Muscle of leg (tissue), 11 donors: ENCODE measurements around the gene FOXA2. TPM values are rescaled to one million over a fixed set of nuclear protein-coding genes. Genes with fewer than 3 reads are reported as not detected.

Source experiments
- DNase-seq: peaks from one replicate; pipeline ENCODE4 v3.0.0; 2013
- H3K27ac ChIP-seq: one replicate; pipeline ENCODE4 v1.5.1; 2013; ENCODE audit warnings: mild to moderate bottlenecking, low read length, control low read depth
- H3K27me3 ChIP-seq: one replicate; pipeline ENCODE4 v1.6.1; 2013; ENCODE audit warnings: low read length; ENCODE audit not compliant: control insufficient read depth, insufficient read depth
- H3K36me3 ChIP-seq: one replicate; pipeline ENCODE4 v1.6.1; 2013; ENCODE audit warnings: low read length; ENCODE audit not compliant: control insufficient read depth, insufficient read depth
- H3K4me1 ChIP-seq: one replicate; pipeline ENCODE4 v1.6.1; 2013; ENCODE audit warnings: low read length; ENCODE audit not compliant: control insufficient read depth, insufficient read depth
- H3K4me3 ChIP-seq: one replicate; pipeline ENCODE4 v1.5.1; 2013; ENCODE audit warnings: low read length, control low read depth
- H3K9me3 ChIP-seq: replicated peaks from 2 replicates; pipeline ENCODE4 v1.6.1; 2013; ENCODE audit warnings: low read depth, low read length; ENCODE audit not compliant: control insufficient read depth
- WGBS: methylation state at CpG from one replicate; pipeline ENCODE4 v1.1.5; 2013; ENCODE audit warnings: missing lambda C conversion rate; ENCODE audit not compliant: insufficient coverage; 5-methylcytosine and 5-hydroxymethylcytosine counted together
- polyA plus RNA-seq, 8 donors: library from polyadenylated mRNA; unstranded; fragments of 120-200 nt; gene quantifications; one replicate each; pipeline versions ENCODE4 v1.2.1 to v1.2.3, GENCODE V29; 2013; ENCODE audit warnings: inconsistent platforms in 1 of 8, low replicate concordance in 1 of 8; ENCODE audit not compliant: insufficient read length in 8 of 8, insufficient read depth in 1 of 8
- total RNA-seq: library from RNA; stranded (reverse); fragments of 120-200 nt; gene quantifications from one replicate; pipeline ENCODE4 v1.2.4, GENCODE V29; 2013

Gene FOXA2
- total and polyA plus RNA-seq, 9 donors, result 0.05 to 0.91 (median 0.11) TPM; not detected in 5

DNA sequence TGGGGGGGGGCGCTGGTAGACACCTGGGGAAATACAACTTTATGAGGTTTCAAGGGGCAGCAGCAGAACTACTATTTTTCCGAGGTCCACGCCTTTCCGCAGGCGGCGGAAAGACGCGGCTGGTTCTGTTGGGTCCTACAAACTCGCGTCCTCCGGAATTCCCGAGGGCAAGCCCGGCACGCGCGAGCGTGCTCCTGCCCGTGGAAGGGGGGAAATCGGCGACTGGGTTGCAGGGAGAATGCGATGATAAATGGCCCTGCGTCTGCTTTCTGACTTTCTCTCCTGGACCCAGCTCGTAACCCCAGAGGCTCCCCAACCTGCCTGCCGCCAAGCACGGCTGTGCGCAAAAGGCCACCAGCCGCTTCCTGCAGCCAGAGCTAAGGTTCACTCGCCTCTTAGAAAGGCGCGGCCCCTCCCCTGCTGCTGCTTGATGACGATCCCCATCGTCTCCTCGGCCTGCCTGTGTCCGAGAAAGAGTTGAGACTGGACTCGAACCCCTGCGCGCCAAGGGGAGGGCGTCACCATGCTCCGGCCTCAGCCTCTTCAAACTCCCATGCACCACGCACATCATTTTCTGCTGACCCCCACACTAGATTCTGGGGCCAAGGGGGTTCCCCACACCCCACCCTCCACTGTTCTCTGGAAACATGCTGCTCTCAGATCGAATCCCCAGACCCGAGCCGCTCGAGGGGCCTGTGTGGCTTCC is 6.7 kb downstream of the FOXA2 start:
- Histone ChIP-seq H3K4me3 (no peak overlapping the region), H3K36me3 (no peaks in the 10 kb centered on the region), H3K4me1 (peaks cover 4% of the 10 kb centered on the region), H3K27ac (no peak overlapping the region), H3K27me3 (peaks cover 90% of the 10 kb centered on the region), H3K9me3 (no peaks in the 10 kb centered on the region)
- WGBS, result under 1% methylated on average over 37 of the region's 44 CpGs
- no peak for DNase-seq

DNA sequence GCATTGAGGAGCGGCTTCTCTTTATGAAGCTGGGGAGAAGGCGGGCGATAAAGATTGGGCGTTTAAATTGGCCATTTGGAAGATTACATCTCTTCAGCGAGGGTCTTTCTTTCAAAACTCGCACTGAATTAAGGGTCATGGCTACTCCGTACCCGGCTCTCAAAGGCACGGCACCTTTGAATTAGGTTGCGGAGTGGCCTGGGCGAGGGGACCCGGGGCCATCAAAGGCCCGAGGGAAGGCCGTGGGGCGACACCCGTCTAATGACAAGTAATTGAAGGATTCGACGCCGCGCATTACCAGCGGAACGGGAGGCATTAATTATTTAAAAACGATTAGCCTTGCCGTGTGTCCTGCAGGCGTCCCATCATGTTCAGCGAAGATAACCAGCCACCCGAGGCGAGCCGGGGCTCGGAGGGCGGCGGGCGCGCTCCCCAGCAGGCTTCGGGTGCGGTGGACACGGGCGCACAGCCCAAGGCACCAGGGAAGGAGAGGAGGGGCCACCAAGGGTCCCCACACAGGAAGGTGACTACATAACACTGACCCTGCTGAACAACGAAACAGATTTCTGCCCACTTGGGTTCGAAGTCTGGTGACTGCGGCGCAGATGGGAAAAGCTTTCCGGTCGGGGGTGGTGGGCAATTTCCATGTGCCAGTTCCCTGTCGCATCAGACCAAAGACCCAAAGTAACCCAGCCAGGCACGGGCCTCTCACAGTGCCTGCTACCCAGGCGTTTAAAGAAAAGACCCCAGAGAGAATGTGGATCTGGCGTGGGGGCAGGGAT is 7.4 kb downstream of the FOXA2 start:
- no peak overlapping the region for H3K4me3 ChIP-seq
- no peak for DNase-seq

GRCh38 chr20:22576273-22576672 is 8.1 kb downstream of the FOXA2 start:
- peaks cover 91% of the 10 kb centered on the region for H3K27me3 ChIP-seq
- H3K9me3 ChIP-seq, result no peaks in the 10 kb centered on the region
- WGBS, result 2% methylated on average over 9 of the region's 12 CpGs
- H3K36me3 ChIP-seq, result no peaks in the 10 kb centered on the region
- H3K27ac ChIP-seq, result no peak overlapping the region
- no peak overlapping the region for H3K4me3 ChIP-seq
- no peak for DNase-seq
- H3K4me1 ChIP-seq, result peaks cover 4% of the 10 kb centered on the region

More for the DNA sequence above, 7.4 kb downstream of the FOXA2 start:
- no peaks in the 10 kb centered on the region for H3K9me3 ChIP-seq
- H3K4me1 ChIP-seq, result peaks cover 4% of the 10 kb centered on the region
- WGBS, result 3% methylated on average over 44 of the region's 48 CpGs
- H3K36me3 ChIP-seq, result no peaks in the 10 kb centered on the region
- no peak overlapping the region for H3K27ac ChIP-seq
- H3K27me3 ChIP-seq, result peaks cover 90% of the 10 kb centered on the region

GRCh38 chr20:22575737-22576136 is 8.6 kb downstream of the FOXA2 start:
- H3K4me3 ChIP-seq, result no peak overlapping the region
- peaks cover 4% of the 10 kb centered on the region for H3K4me1 ChIP-seq
- no peaks in the 10 kb centered on the region for H3K36me3 ChIP-seq
- no peaks in the 10 kb centered on the region for H3K9me3 ChIP-seq
- no CpG with 5 or more reads among the region's 4 CpGs for WGBS
- no peak overlapping the region for H3K27ac ChIP-seq
- DNase-seq, result no peak
- H3K27me3 ChIP-seq, result peaks cover 92% of the 10 kb centered on the region

GRCh38 chr20:22575087-22575721 is 9.2 kb downstream of the FOXA2 start:
- Histone ChIP-seq H3K9me3 (no peaks in the 10 kb centered on the region), H3K4me3 (no peak overlapping the region), H3K27ac (no peak overlapping the region), H3K36me3 (no peaks in the 10 kb centered on the region), H3K27me3 (peaks cover 91% of the 10 kb centered on the region), H3K4me1 (peaks cover 4% of the 10 kb centered on the region)
- DNase-seq, result no peak
- WGBS, result 11% methylated on average over 3 of the region's 9 CpGs

DNA sequence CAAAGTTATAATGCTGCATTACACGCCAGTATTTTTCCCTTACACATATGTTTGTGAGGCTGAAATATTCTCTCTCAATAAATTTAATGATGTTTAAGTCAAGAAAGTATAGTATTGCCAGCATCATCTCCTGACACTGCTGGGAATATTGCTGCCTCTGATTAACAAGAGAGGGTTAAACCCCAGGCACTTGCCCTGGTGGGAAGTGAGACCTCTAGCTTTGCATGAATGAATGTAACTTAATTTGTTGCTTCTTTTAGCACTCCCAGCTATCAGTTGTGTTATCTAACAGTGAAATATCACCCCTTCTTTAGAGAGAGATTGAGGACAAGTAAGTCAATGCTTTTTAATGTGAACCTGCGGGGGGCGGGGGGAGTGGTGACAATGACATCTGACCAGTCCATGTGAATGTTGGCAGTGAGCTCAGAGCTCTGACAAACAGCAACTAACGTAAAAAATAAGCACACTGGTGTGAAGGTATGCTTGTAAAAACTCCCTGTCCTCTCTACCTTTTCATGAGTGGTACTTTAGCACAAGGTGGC is 9.8 kb downstream of the FOXA2 start:
- no peak for DNase-seq
- Histone ChIP-seq H3K4me1 (peaks cover 4% of the 10 kb centered on the region), H3K9me3 (no peaks in the 10 kb centered on the region), H3K27ac (no peak overlapping the region), H3K27me3 (peaks cover 87% of the 10 kb centered on the region), H3K36me3 (no peaks in the 10 kb centered on the region), H3K4me3 (no peak overlapping the region)
- WGBS, result no CpG with 5 or more reads among the region's 4 CpGs

- no peak for DNase-seq
- Histone ChIP-seq H3K4me3 (no peak overlapping the region), H3K9me3 (no peaks in the 10 kb centered on the region), H3K27ac (no peak overlapping the region), H3K36me3 (no peaks in the 10 kb centered on the region), H3K4me1 (no peaks in the 10 kb centered on the region), H3K27me3 (peaks cover 87% of the 10 kb centered on the region)
- WGBS, result 4% methylated on average over 5 of the region's 6 CpGs
Measured at GRCh38 chr20:22572491-22572890, 11.9 kb downstream of the FOXA2 start.

DNA sequence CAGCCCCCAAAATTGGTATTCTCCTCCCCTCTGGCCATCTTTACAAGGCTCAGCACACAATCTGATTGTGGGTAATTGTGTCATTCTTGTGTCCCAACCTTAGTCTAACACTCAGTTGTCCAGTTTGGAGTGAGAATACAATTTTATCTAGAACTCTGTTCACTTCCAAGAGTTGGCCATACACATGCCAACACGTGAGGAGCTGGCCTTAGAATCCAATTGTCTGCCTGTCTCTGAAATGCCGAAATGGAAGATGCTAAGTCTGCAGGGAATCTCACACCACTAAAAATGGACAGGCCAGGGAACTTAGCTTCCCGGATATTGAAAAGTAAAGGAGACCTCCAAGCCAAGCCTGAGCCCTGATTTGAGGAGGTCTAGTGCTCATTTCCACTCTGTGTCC is 12.3 kb downstream of the FOXA2 start:
- H3K4me3 ChIP-seq, result no peak overlapping the region
- H3K9me3 ChIP-seq, result no peaks in the 10 kb centered on the region
- 6% methylated on average over 2 of the region's 3 CpGs for WGBS
- DNase-seq, result no peak
- H3K27ac ChIP-seq, result no peak overlapping the region
- peaks cover 86% of the 10 kb centered on the region for H3K27me3 ChIP-seq
- H3K36me3 ChIP-seq, result no peaks in the 10 kb centered on the region
- no peaks in the 10 kb centered on the region for H3K4me1 ChIP-seq

DNA sequence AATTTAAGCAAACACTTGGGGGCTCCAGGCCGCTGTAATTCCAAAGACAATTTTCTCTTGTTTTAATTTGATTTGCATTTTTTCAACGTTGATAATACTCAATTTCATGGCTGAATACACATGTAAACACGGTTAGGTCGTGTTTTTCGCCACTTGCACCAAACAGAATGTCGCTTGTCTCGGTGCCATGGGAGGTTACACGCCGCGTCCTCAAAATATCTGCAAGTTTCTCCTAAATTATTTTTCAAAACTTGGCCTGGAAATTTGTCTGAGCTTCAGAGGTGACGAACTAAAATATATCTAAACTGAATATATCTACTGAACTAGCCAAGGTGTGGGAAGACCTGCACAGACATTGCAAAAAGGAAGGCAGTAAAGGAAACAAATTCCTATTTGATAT is 15.0 kb downstream of the FOXA2 start:
- no peaks in the 10 kb centered on the region for H3K4me1 ChIP-seq
- H3K27me3 ChIP-seq, result peaks cover 75% of the 10 kb centered on the region
- no peak for DNase-seq
- H3K4me3 ChIP-seq, result no peak overlapping the region
- no CpG with 5 or more reads among the region's 11 CpGs for WGBS
- no peaks in the 10 kb centered on the region for H3K36me3 ChIP-seq
- no peak overlapping the region for H3K27ac ChIP-seq
- H3K9me3 ChIP-seq, result no peaks in the 10 kb centered on the region

DNA sequence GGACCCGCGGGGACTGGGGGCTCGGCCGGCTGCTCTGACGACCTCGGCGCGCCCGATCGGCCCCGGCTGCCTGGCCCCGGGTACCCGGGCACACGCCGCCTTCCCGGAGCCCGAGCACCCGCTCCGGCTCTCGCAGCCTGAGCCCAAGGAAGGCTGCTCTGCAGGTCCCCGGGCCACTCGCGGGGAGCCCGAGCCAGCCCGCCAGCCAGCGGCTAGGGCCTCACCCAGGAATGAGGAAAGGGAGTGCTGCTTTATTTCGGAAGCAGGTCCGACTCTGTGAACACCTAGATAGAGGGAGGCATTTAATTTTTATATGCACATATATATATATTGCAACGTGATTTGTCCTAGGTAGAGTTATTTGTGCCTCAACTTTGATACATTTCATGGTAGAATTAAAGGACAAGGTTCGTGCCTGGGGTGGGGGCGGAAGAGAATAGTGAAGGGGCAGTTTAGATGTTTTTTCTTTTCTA is 15.5 kb downstream of the FOXA2 start:
- WGBS, result 2% methylated on average over 20 of the region's 31 CpGs
- Histone ChIP-seq H3K4me1 (no peaks in the 10 kb centered on the region), H3K4me3 (no peak overlapping the region), H3K27me3 (peaks cover 79% of the 10 kb centered on the region), H3K9me3 (no peaks in the 10 kb centered on the region), H3K27ac (no peak overlapping the region), H3K36me3 (no peaks in the 10 kb centered on the region)
- DNase-seq, result no peak
